Astrocyte (in vitro differentiated cells and primary cell): ENCODE results near the gene SEC61G. TPM values are rescaled to one million over a fixed set of nuclear protein-coding genes. Genes with fewer than 3 reads are reported as not detected.
A peak's percentile ranks its signal among the peaks of the same experiment; 100 is the strongest.

Source experiments
- DNase-seq: peaks from one replicate; pipeline ENCODE4 v3.0.0-alpha.2; 2010; ENCODE audit warnings: low read depth
- FAIRE-seq: peaks from 2 replicates; lab custom pipeline; 2011; peaks lifted over from hg19 to GRCh38; lab: Jason Lieb, UNC
- H2AFZ ChIP-seq: 2 replicates; pipeline ENCODE4 v1.6.0; 2012; ENCODE audit warnings: low read depth, low read length, inconsistent platforms
- H3K27ac ChIP-seq: 2 replicates; pipeline ENCODE4 v1.5.1; 2011; ENCODE audit warnings: low read depth, low read length, inconsistent platforms
- H3K27me3 ChIP-seq: 2 replicates; pipeline ENCODE4 v1.6.0; 2011; ENCODE audit warnings: low read length, inconsistent platforms; ENCODE audit not compliant: insufficient read depth
- H3K36me3 ChIP-seq: 2 replicates; pipeline ENCODE4 v1.5.1; 2011; ENCODE audit warnings: low read length, inconsistent platforms; ENCODE audit not compliant: insufficient read depth
- H3K4me1 ChIP-seq: 2 replicates; pipeline ENCODE4 v1.5.1; 2011; ENCODE audit warnings: low read length, inconsistent platforms; ENCODE audit not compliant: insufficient read depth
- H3K4me2 ChIP-seq: 2 replicates; pipeline ENCODE4 v1.6.0; 2012; ENCODE audit warnings: low read length, inconsistent platforms
- H3K4me3 ChIP-seq: 2 replicates; pipeline ENCODE4 v1.5.1; 2011; ENCODE audit warnings: low read depth, mild to moderate bottlenecking, low read length, inconsistent platforms; ENCODE audit not compliant: insufficient read depth
- H3K79me2 ChIP-seq: 2 replicates; pipeline ENCODE4 v1.6.0; 2012; ENCODE audit warnings: mild to moderate bottlenecking, low read length, inconsistent platforms; ENCODE audit not compliant: insufficient read depth
- H3K9ac ChIP-seq: 2 replicates; pipeline ENCODE4 v1.6.0; 2012; ENCODE audit warnings: mild to moderate bottlenecking, low read length, inconsistent platforms
- H3K9me3 ChIP-seq: 2 replicates; pipeline ENCODE4 v1.5.1; 2012; ENCODE audit warnings: low read depth, mild to moderate bottlenecking, low read length, inconsistent platforms; ENCODE audit not compliant: insufficient read depth
- H4K20me1 ChIP-seq: 2 replicates; pipeline ENCODE4 v1.6.0; 2012; ENCODE audit warnings: low read length, inconsistent platforms; ENCODE audit not compliant: insufficient read depth
- H3K27ac Mint-ChIP-seq: one replicate; pipeline ENCODE4 v1.8.0; 2021; ENCODE audit warnings: mild to moderate bottlenecking, mixed read lengths; ENCODE audit not compliant: unreplicated experiment
- H3K27me3 Mint-ChIP-seq: one replicate; pipeline ENCODE4 v1.8.0; 2021; ENCODE audit warnings: low read depth, mixed read lengths; ENCODE audit not compliant: unreplicated experiment
- H3K36me3 Mint-ChIP-seq: one replicate; pipeline ENCODE4 v1.8.0; 2021; ENCODE audit warnings: low read depth, mixed read lengths; ENCODE audit not compliant: unreplicated experiment
- H3K4me1 Mint-ChIP-seq: one replicate; pipeline ENCODE4 v1.8.0; 2021; ENCODE audit warnings: low read depth, mixed read lengths; ENCODE audit not compliant: unreplicated experiment
- H3K4me3 Mint-ChIP-seq: one replicate; pipeline ENCODE4 v1.8.0; 2021; ENCODE audit warnings: mild to moderate bottlenecking, moderate library complexity, mixed read lengths; ENCODE audit not compliant: unreplicated experiment
- H3K9me3 Mint-ChIP-seq: one replicate; pipeline ENCODE4 v1.8.0; 2021; ENCODE audit warnings: mild to moderate bottlenecking, mixed read lengths; ENCODE audit not compliant: unreplicated experiment
- EZH2 ChIP-seq: IDR thresholded peaks from 2 replicates; pipeline ENCODE4 v1.6.1; 2012; ENCODE audit warnings: mild to moderate bottlenecking, low read length, inconsistent platforms; ENCODE audit not compliant: insufficient read depth
- total RNA-seq: library from RNA; stranded (reverse); gene quantifications from 2 replicates; pipeline ENCODE4 v1.2.1, GENCODE V29; 2021
- TF ChIP-seq, protein P1 (sequence below): IDR thresholded peaks from 2 replicates; pipeline ENCODE4 v1.5.1; 2011; ENCODE audit warnings: low read depth, mild to moderate bottlenecking, inconsistent platforms, low read length, moderate library complexity; ENCODE audit not compliant: insufficient read depth

The SEC61G gene
- total RNA-seq, 1 donor from 2014 or later = 280 TPM

DNA sequence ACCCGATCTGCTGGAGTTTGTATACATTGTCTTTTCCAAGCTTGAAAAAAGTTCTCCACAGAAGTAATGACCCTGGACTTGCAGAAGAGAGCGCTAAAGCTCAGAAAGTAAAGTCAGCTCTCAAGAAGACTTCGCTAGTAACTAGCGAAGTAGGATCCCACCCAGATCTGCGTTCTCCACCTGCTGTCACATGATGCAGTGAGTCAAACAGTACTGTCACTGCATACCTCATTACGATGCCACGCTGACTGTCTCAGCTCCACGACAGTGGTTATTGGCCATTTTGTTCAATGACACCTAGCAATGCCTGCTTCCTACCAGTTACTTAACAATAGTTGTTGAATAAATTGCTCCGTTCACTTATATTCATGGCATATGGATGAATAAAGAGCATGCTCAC is 29.7 kb upstream of the SEC61G start:
- peak; percentile 70 for FAIRE-seq
- Histone ChIP-seq H3K36me3 (no peaks in the 10 kb centered on the region), H3K79me2 (no peaks in the 10 kb centered on the region), H3K4me1 (no peaks in the 10 kb centered on the region), H3K4me3 (no peak overlapping the region), H2AFZ (peak overlapping the region; percentile 39), H3K9ac (peak overlapping the region; percentile 50), H3K4me2 (peak overlapping the region; percentile 72), H3K27ac (no peak overlapping the region), H3K27me3 (no peaks in the 10 kb centered on the region), H4K20me1 (no peaks in the 10 kb centered on the region), H3K9me3 (no peaks in the 10 kb centered on the region)
- Mint-ChIP-seq H3K27me3 (peaks cover 12% of the 10 kb centered on the region), H3K9me3 (no peaks in the 10 kb centered on the region), H3K4me1 (peaks cover 16% of the 10 kb centered on the region), H3K27ac (no peak overlapping the region), H3K36me3 (no peaks in the 10 kb centered on the region), H3K4me3 (no peak overlapping the region)
- DNase-seq = peak; percentile 81
- TF ChIP-seq EZH2 = no peak
- TF ChIP-seq, protein P1, sequence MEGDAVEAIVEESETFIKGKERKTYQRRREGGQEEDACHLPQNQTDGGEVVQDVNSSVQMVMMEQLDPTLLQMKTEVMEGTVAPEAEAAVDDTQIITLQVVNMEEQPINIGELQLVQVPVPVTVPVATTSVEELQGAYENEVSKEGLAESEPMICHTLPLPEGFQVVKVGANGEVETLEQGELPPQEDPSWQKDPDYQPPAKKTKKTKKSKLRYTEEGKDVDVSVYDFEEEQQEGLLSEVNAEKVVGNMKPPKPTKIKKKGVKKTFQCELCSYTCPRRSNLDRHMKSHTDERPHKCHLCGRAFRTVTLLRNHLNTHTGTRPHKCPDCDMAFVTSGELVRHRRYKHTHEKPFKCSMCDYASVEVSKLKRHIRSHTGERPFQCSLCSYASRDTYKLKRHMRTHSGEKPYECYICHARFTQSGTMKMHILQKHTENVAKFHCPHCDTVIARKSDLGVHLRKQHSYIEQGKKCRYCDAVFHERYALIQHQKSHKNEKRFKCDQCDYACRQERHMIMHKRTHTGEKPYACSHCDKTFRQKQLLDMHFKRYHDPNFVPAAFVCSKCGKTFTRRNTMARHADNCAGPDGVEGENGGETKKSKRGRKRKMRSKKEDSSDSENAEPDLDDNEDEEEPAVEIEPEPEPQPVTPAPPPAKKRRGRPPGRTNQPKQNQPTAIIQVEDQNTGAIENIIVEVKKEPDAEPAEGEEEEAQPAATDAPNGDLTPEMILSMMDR = peak; percentile 90

DNA sequence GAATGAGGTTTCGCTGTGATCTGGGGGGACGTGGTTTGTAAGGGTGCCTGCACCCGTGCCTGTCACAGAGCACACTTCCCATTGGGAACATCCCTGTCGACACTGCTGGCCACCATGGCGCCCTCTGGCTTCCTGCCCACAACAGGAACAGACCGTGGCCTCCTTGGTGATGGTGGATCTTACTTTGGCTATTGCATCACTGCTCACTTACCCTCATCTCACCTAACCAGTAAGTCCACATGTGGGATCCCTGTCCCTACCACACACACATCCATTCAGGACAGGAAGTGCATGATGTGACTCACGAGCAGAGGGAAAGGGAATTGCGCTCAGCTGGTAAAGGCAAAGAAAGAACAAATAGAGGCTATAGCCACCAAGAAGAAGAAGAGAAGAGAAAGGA is 26.2 kb upstream of the SEC61G start:
- no peak overlapping the region for H3K9ac ChIP-seq
- no peaks in the 10 kb centered on the region for H3K4me1 ChIP-seq
- no peaks in the 10 kb centered on the region for H3K27me3 ChIP-seq
- no peak overlapping the region for H3K4me2 ChIP-seq
- TF ChIP-seq, protein P1 = no peak
- TF ChIP-seq EZH2 = no peak
- no peak for DNase-seq
- H3K36me3 ChIP-seq = no peaks in the 10 kb centered on the region
- no peak overlapping the region for H3K4me3 Mint-ChIP-seq
- H3K9me3 ChIP-seq = no peaks in the 10 kb centered on the region
- no peak for FAIRE-seq
- H3K36me3 Mint-ChIP-seq = no peaks in the 10 kb centered on the region
- no peak overlapping the region for H3K4me3 ChIP-seq
- H3K9me3 Mint-ChIP-seq = no peaks in the 10 kb centered on the region
- no peaks in the 10 kb centered on the region for H3K79me2 ChIP-seq
- no peak overlapping the region for H3K27ac ChIP-seq
- peak overlapping the region; percentile 22 for H2AFZ ChIP-seq
- H3K27ac Mint-ChIP-seq = no peak overlapping the region
- peaks cover 9% of the 10 kb centered on the region for H3K27me3 Mint-ChIP-seq
- no peaks in the 10 kb centered on the region for H4K20me1 ChIP-seq
- peaks cover 16% of the 10 kb centered on the region for H3K4me1 Mint-ChIP-seq

DNA sequence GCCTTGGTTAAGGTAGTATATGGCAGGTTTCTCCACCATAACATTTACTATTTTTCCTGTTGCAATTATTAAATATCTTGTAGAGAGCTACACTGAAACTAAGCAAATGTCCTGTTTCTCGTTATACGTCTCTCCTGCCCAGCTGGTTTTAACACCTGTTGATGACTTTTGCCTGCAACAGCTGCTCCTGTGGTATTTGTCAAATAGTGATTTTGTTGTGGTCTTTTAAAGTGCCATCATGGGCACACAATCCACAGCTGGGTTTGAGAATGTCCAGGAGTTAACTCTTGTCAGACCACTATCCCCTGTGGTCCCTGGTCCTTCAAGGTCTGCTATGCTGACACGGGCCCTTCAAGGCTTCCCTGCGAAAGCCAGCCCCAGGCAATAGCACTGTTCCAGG is 24.9 kb upstream of the SEC61G start:
- H3K4me2 ChIP-seq = no peak overlapping the region

More for the DNA sequence above, 24.9 kb upstream of the SEC61G start:
- Mint-ChIP-seq H3K4me1 (peaks cover 16% of the 10 kb centered on the region), H3K27ac (no peak overlapping the region), H3K4me3 (no peak overlapping the region), H3K27me3 (peaks cover 5% of the 10 kb centered on the region), H3K9me3 (peaks cover 4% of the 10 kb centered on the region), H3K36me3 (peaks cover 2% of the 10 kb centered on the region)
- Histone ChIP-seq H3K27me3 (no peaks in the 10 kb centered on the region), H3K4me3 (no peak overlapping the region), H3K9ac (no peak overlapping the region), H3K9me3 (no peaks in the 10 kb centered on the region), H3K4me1 (no peaks in the 10 kb centered on the region), H3K79me2 (no peaks in the 10 kb centered on the region), H2AFZ (no peak overlapping the region), H4K20me1 (no peaks in the 10 kb centered on the region), H3K27ac (no peak overlapping the region), H3K36me3 (no peaks in the 10 kb centered on the region)
- TF ChIP-seq EZH2 = no peak
- TF ChIP-seq, protein P1 = no peak
- FAIRE-seq (no peak), DNase-seq (no peak)
